Measurements from ENCODE around the gene IL1RAP.

Gene IL1RAP

DNA sequence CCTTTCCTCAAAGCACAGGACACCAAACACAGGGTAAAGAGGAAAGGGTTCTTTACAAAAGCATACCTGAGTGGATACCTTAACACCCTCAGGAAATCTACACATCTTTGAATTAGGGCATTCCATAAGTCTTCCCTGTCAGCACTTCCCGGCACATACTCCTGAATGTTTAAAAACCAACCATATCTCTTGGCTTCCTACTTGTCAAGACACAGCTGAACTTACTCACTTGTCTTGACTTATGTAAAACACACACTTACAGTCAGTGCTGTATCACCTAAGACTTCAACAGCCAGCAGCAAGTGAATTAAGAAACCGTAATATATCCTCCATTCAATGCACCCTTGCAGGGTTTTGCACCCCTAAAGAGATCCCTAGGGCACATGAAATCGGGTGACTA, 17.5 kb downstream of the IL1RAP start:
- TF ChIP-seq, protein P1, sequence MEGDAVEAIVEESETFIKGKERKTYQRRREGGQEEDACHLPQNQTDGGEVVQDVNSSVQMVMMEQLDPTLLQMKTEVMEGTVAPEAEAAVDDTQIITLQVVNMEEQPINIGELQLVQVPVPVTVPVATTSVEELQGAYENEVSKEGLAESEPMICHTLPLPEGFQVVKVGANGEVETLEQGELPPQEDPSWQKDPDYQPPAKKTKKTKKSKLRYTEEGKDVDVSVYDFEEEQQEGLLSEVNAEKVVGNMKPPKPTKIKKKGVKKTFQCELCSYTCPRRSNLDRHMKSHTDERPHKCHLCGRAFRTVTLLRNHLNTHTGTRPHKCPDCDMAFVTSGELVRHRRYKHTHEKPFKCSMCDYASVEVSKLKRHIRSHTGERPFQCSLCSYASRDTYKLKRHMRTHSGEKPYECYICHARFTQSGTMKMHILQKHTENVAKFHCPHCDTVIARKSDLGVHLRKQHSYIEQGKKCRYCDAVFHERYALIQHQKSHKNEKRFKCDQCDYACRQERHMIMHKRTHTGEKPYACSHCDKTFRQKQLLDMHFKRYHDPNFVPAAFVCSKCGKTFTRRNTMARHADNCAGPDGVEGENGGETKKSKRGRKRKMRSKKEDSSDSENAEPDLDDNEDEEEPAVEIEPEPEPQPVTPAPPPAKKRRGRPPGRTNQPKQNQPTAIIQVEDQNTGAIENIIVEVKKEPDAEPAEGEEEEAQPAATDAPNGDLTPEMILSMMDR (IDR thresholded peaks at IDR 0.05) = no peak
- no peak overlapping the region for H3K27ac ChIP-seq
- no peak for DNase-seq (ENCODE audit: low spot score)

DNA sequence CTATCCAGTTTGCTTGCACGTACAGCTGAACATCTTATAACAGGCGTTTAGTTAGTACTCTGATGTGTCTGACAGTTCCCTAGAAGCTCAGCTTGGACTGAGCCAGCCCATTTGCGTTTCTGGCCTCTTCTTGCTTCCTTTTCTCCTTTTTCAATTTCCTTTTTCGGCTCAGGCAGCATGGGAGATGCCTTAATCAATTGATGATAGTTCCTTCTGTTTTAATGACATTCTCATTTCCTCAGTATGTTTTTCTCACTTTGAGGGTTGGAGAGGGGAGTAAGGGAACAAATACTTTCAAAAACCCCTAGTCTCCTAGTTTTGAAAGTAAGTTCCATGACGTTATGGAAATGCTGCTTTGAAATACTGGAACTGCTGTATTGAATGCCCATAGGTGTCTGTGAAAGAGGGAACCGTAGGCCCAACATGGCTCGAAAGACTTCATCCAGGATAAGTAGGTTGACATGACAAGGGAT, 18.9 kb downstream of the IL1RAP start:
- TF ChIP-seq, protein P1 (IDR thresholded peaks at IDR 0.05) = no peak
- H3K4me3 ChIP-seq = no peak overlapping the region
- H3K27ac ChIP-seq = peak overlapping the region in 1 of 2 donors; percentile 63
- DNase-seq (ENCODE audit: low spot score) = no peak

More for the DNA sequence above, 17.5 kb downstream of the IL1RAP start:
- H3K4me3 ChIP-seq = no peak overlapping the region

DNA sequence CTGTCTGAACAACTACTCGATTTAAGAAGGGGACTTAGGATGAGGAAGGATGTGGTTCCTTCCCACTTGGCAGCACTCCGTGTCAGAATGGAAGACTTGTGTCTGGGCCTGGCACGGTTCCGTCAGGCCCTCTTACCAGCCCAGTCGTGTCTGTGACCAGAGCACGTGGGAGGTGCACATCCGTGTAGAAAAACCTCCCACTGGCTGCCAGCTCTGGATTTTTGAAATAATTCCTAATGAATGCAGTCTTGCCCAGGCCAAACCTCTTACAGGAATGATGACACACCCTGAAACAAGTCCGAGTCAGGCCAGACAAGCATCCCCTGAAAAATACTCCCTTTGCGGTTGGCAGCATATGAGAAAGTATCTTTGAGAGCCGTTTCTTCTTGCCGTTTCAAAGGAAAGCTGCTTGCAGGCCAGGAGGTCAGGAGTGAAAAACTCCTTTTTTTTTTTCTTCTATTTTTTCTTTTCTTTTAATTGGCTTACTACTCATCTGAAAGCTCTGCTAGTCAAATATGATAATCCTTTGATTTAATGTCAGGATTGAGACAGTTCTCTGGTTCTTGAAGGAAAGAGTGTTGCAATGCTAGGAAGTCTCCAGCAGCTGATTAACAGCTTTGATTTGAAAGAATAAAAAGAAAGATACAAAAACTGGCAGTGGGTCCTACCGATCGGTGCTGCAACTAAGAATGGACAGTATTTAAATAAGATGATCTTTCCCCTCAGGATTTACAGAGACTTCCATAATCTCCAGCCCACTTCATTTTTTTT, 19.8 kb downstream of the IL1RAP start:
- TF ChIP-seq, protein P1 (IDR thresholded peaks at IDR 0.05) = no peak
- peak overlapping the region in 1 of 2 donors; percentile 63 for H3K27ac ChIP-seq
- peak overlapping the region; percentile 7 for H3K4me3 ChIP-seq
- peak; percentile 74 for DNase-seq (ENCODE audit: low spot score)

DNA sequence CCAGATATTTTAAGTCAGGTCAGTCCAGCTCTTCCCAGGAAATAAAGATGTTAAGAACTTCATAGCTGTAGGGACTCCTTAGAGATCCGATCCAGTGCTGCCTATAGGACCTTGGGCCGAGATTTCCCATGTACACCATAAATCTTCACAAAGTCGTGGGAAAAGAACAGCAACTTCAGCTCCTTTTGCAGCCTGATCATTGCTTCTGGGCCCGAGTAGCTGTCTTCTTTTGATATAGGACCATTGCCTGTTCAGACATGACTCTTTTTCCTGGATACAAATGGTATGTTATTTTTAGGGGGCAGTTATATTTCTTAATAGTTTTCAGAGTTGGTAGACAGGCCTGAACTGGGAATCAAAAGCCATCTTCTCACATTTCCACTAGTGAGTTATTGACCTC, 20.5 kb downstream of the IL1RAP start:
- no peak for DNase-seq (ENCODE audit: low spot score)
- TF ChIP-seq, protein P1 (IDR thresholded peaks at IDR 0.05) = no peak
- H3K27ac ChIP-seq = peak overlapping the region in 1 of 2 donors; percentile 26
- H3K4me3 ChIP-seq = no peak overlapping the region

DNA sequence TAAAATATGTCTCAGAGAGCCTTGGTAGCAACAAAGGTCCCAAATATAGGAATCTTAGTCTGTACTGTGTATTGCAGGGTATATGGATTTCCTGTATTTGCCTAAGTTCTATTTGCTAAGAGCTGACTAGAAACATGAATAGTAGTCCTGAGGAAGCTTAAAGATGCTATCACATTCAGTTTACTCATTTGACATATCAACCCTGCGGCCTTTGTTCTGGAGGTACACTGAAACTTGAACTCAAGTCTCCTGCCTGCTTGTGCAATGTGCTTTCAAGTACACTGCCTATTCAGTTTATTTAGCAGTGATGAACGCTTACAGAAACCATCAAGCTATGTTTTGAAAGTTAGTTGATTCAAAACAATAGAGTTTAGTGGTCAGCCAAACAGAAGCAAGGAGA, 21.1 kb downstream of the IL1RAP start:
- H3K27ac ChIP-seq = no peak overlapping the region
- TF ChIP-seq, protein P1 (IDR thresholded peaks at IDR 0.05) = no peak
- H3K4me3 ChIP-seq = no peak overlapping the region
- no peak for DNase-seq (ENCODE audit: low spot score)

DNA sequence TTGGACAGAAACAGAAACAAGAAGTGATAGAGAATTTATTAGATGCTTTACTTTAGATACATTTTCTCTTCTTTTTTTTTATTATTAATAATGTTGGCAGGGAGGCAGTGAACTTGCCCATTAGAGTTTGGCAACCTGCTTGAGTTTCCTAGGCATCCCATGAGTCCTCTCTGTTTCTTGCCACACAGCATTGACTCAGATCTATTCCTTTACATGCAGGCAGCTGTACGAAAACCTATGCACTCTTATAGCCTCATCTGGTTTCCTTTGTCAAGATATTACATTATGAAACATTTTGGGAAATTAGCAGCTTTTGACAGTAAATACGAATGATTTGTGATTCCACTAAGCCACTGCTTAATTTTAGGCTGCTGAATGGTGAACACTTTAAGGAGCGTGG, 23.3 kb downstream of the IL1RAP start:
- TF ChIP-seq, protein P1 (IDR thresholded peaks at IDR 0.05) = no peak
- no peak overlapping the region for H3K27ac ChIP-seq

DNA sequence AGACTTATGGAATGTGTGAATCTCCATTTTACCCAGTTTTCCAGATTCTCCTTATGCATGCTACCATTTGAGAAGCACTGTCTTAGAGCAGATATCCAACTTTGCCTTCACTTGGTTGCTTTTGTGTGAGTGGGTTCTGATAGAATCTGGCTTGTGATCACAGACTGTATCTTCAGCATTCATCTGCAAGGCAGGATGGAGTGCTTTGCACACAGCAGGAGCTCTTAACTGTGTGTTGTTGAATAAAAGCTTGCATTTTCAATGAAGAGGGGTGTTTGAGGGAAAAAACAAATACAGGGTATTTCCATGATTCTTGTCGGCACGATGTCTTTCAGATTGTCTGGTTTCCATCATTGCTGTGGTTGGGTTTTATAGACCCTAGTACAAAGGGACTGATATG, 24.4 kb downstream of the IL1RAP start:
- no peak for DNase-seq (ENCODE audit: low spot score)
- TF ChIP-seq, protein P1 (IDR thresholded peaks at IDR 0.05) = no peak
- Histone ChIP-seq H3K4me3 (no peak overlapping the region), H3K27ac (no peak overlapping the region)

More for the DNA sequence above, 23.3 kb downstream of the IL1RAP start:
- DNase-seq (ENCODE audit: low spot score) = no peak
- no peak overlapping the region for H3K4me3 ChIP-seq
